AG04450 (cell line): Measurements from ENCODE around the gene BRSK2. TPM values are rescaled to one million over a fixed set of nuclear protein-coding genes. Genes with fewer than 3 reads are reported as not detected.

Source experiments
- CTCF ChIA-PET: fragments of 300-600, 350-600 bp; formaldehyde crosslinking; extraction: SDS; loops from one replicate; lab custom pipeline; 2022; ENCODE audit warnings: antibody characterized with exemption, inconsistent platforms; lab: Charles Lee
- POLR2A ChIA-PET: fragments of 350-600 bp; formaldehyde crosslinking; extraction: SDS; loops from one replicate; lab custom pipeline; 2021; ENCODE audit warnings: antibody characterized with exemption, inconsistent platforms; lab: Yijun Ruan, JAX
- DNase-seq: peaks from one replicate; pipeline ENCODE4 v3.0.0-alpha.2; 2011; ENCODE audit warnings: low read depth, low spot score
- H3K27ac ChIP-seq: one replicate; pipeline ENCODE4 v1.5.1; 2012; ENCODE audit warnings: low read depth, low read length, control low read depth
- H3K27me3 ChIP-seq: one replicate; pipeline ENCODE4 v1.6.0; 2012; ENCODE audit warnings: low read length; ENCODE audit not compliant: control insufficient read depth, insufficient read depth
- H3K4me3 ChIP-seq: 2 replicates; pipeline ENCODE4 v1.5.1; 2011; ENCODE audit warnings: mild to moderate bottlenecking, low read depth, low read length, control low read depth
- H3K9me3 ChIP-seq: 2 replicates; pipeline ENCODE4 v1.5.1; 2012; ENCODE audit warnings: low read length; ENCODE audit not compliant: control insufficient read depth, insufficient read depth
- CTCF ChIP-seq: IDR thresholded peaks from 2 replicates; pipeline ENCODE4 v1.5.1; 2011; ENCODE audit warnings: low read depth, low read length, control low read depth, inconsistent platforms
- polyA plus RNA-seq: library from polyadenylated mRNA; depleted of rRNA; stranded (reverse); fragments of >200 nt; gene quantifications from 2 replicates; pipeline ENCODE4 v1.2.3, GENCODE V29; 2011

The BRSK2 gene
- polyA plus RNA-seq, 1 experiment: 0.11 TPM

DNA sequence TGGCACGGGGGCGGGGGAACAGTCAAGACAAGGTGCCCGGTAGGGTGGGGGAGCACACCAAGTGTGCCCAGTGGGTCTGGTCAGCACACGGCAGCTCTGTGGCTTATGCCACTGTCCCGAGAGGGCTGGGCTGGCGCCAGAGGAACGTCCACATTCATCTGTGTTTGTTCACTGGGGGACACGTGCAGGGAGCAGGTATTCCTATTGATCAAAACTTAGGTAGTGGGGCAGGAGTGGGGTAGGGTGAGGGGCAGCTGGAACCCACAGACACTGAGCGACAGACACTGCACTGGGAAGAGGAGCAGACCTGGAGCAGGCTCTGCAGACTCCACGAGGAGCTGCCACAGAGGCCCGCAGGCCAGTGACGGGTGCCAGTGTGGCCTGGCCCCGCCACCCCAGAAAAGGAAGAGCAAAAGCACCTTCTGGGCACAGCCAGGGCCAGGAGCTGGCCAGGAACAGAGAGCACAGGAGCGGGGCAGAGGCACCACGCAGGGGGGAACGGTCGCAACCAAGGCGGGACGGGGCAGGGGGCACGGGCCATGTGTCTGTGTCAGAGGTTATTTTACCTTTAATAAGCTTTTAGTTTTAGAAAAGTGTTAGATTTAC lies 98.9 kb downstream of the BRSK2 start:
- Histone ChIP-seq H3K27me3 (no peaks in the 10 kb centered on the region), H3K9me3 (no peaks in the 10 kb centered on the region), H3K4me3 (no peak overlapping the region), H3K27ac (no peak overlapping the region)
- no peak for DNase-seq
- TF ChIP-seq CTCF: no peak
- CTCF ChIA-PET: no interaction called here
- POLR2A ChIA-PET: no interaction called here

DNA sequence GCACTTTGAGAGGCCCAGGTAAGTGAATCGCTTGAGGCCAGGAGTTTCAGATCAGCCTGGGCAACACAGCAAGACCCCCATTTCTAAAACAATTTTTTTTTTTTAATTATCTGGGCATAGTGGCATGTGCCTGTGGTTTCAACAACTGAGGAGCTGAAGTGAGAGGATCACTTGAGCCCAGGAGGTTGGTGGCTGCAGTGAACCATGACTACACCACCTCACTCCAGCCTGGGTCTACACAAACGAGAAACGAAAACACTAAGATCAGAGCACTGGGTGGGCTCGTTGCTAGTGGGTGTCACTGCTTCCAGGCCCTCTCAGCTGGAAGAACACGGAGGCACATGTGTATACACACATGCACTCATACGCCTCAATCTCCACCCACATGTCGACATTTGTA lies 100.9 kb downstream of the BRSK2 start:
- POLR2A ChIA-PET: no interaction called here
- no peaks in the 10 kb centered on the region for H3K9me3 ChIP-seq
- CTCF ChIA-PET: no interaction called here
- no peak for TF ChIP-seq CTCF
- no peak for DNase-seq
- H3K4me3 ChIP-seq: no peak overlapping the region
- no peaks in the 10 kb centered on the region for H3K27me3 ChIP-seq
- H3K27ac ChIP-seq: no peak overlapping the region

GRCh38 chr11:1491379-1491778 lies 101.6 kb downstream of the BRSK2 start:
- no peaks in the 10 kb centered on the region for H3K9me3 ChIP-seq
- POLR2A ChIA-PET: no interaction called here
- no peak overlapping the region for H3K4me3 ChIP-seq
- no peaks in the 10 kb centered on the region for H3K27me3 ChIP-seq
- TF ChIP-seq CTCF: no peak
- DNase-seq: no peak
- CTCF ChIA-PET: no interaction called here
- no peak overlapping the region for H3K27ac ChIP-seq

GRCh38 chr11:1493650-1494244 lies 104.0 kb downstream of the BRSK2 start:
- DNase-seq: no peak
- Histone ChIP-seq H3K27ac (no peak overlapping the region), H3K27me3 (no peaks in the 10 kb centered on the region), H3K9me3 (no peaks in the 10 kb centered on the region), H3K4me3 (no peak overlapping the region)
- POLR2A ChIA-PET: no interaction called here
- no peak for TF ChIP-seq CTCF
- CTCF ChIA-PET: no interaction called here

DNA sequence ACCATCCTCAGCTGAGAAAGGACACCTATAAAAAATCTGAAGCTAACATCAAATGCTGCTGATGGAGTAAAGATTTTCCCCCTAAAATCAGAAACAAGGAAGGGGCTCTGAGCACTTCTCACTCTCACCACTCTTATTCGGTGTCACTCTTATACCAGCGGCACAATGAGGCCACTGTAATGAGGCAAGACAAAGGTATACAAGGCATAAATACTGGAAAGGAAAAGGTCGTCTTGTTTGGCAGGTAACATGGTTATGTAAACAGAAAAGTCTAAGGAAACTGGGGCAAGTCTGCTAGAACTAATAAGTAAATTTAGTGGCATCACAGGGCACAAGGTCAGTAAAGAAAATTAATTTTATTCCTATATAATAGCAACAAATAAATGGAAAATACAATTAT lies 104.9 kb downstream of the BRSK2 start:
- POLR2A ChIA-PET: no interaction called here
- Histone ChIP-seq H3K27ac (no peak overlapping the region), H3K27me3 (no peaks in the 10 kb centered on the region), H3K4me3 (no peak overlapping the region), H3K9me3 (peaks cover 6% of the 10 kb centered on the region; the same call in 1 of the 2 replicates)
- DNase-seq: no peak
- CTCF ChIA-PET: no interaction called here
- no peak for TF ChIP-seq CTCF
